Smooth muscle cell (in vitro differentiated cells): ENCODE results near the gene SYK. TPM values are rescaled to one million over a fixed set of nuclear protein-coding genes. Genes with fewer than 3 reads are reported as not detected.

Source experiments
- DNase-seq: peaks from one replicate; lab custom pipeline; 2025; ENCODE audit not compliant: unreplicated experiment; lab: John Stamatoyannopoulos, UW
- H2AFZ ChIP-seq: fragments of 200-600 bp; sonication (generic); 2 replicates; pipeline ENCODE4 v1.6.0; 2016; ENCODE audit warnings: antibody characterized with exemption, low read depth, mild to moderate bottlenecking
- H3F3A ChIP-seq: fragments of 200-600 bp; sonication (generic); 2 replicates; pipeline ENCODE4 v1.6.0; 2017; ENCODE audit warnings: antibody characterized with exemption, low read depth
- H3K27ac ChIP-seq: fragments of 200-600 bp; sonication (generic); 2 replicates; pipeline ENCODE4 v1.5.1; 2016; ENCODE audit warnings: low read depth, mild to moderate bottlenecking
- H3K27me3 ChIP-seq: fragments of 200-600 bp; sonication (generic); 2 replicates; pipeline ENCODE4 v1.6.1; 2016; ENCODE audit warnings: low read depth, mild to moderate bottlenecking
- H3K36me3 ChIP-seq: fragments of 200-600 bp; sonication (generic); 2 replicates; pipeline ENCODE4 v1.5.1; 2016; ENCODE audit warnings: low read depth
- H3K4me1 ChIP-seq: fragments of 200-600 bp; sonication (generic); 2 replicates; pipeline ENCODE4 v1.5.1; 2016; ENCODE audit warnings: low read depth
- H3K4me2 ChIP-seq: fragments of 200-600 bp; sonication (generic); 2 replicates; pipeline ENCODE4 v1.6.0; 2016; ENCODE audit warnings: mild to moderate bottlenecking
- H3K4me3 ChIP-seq: fragments of 200-600 bp; sonication (generic); 2 replicates; pipeline ENCODE4 v1.5.1; 2016; ENCODE audit warnings: mild to moderate bottlenecking
- H3K79me2 ChIP-seq: fragments of 200-600 bp; sonication (generic); 2 replicates; pipeline ENCODE4 v1.6.0; 2016; ENCODE audit warnings: low read depth, mild to moderate bottlenecking
- H3K9ac ChIP-seq: fragments of 200-600 bp; sonication (generic); 2 replicates; pipeline ENCODE4 v1.6.0; 2016; ENCODE audit warnings: low read depth
- H3K9me3 ChIP-seq: fragments of 200-600 bp; sonication (generic); replicated peaks from 2 replicates; pipeline ENCODE4 v1.5.1; 2016; ENCODE audit warnings: low read depth
- H4K20me1 ChIP-seq: fragments of 200-600 bp; sonication (generic); 2 replicates; pipeline ENCODE4 v1.6.0; 2016; ENCODE audit warnings: low read depth
- WGBS: methylation state at CpG from one replicate; pipeline ENCODE4 v1.1.7; 2016; ENCODE audit warnings: low lambda C conversion rate; 5-methylcytosine and 5-hydroxymethylcytosine counted together
- polyA plus RNA-seq: library from polyadenylated mRNA; unstranded; fragments of >200 nt; fragmentation: Nextera tagmentation; extraction: Ambion mirVana; gene quantifications from 2 replicates; pipeline ENCODE4 v1.2.1, GENCODE V29; 2016
- total RNA-seq: library from RNA; depleted of rRNA; stranded (reverse); fragments of >200 nt; gene quantifications from 2 replicates; pipeline ENCODE4 v1.2.3, GENCODE V29; 2014
- TF ChIP-seq, protein P1 (sequence below): fragments of 200-600 bp; sonication (generic); IDR thresholded peaks from 2 replicates; pipeline ENCODE4 v1.5.1; 2017; ENCODE audit warnings: borderline replicate concordance, mild to moderate bottlenecking, antibody characterized with exemption; ENCODE audit not compliant: insufficient read depth, poor library complexity, severe bottlenecking

SYK gene
- total and polyA plus RNA-seq, 2 experiments from 2014 or later = 0.09 TPM; not detected in 1

DNA sequence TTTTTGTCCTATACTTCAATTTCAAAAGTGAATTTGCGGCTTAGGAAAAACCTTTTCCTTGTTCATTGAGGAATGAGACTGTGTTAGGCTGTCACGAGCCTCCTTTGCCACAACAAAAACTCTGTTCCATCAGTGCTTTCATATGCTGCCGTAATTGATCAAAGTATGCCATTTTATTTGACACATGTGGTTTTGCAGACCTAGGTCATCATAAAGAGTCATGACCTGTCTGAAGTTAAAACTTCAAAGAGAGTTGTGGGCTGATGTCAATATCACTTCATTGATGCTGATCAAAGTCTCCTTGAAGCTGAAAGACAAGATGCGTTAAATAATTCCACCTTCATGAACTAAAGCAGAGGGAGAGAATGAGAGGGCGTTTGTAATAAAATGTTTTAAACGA lies 55.5 kb downstream of the SYK start:
- H3K4me3 ChIP-seq = no peak overlapping the region
- H3K36me3 ChIP-seq = no peaks in the 10 kb centered on the region
- H3K27ac ChIP-seq = no peak overlapping the region
- TF ChIP-seq, protein P1, sequence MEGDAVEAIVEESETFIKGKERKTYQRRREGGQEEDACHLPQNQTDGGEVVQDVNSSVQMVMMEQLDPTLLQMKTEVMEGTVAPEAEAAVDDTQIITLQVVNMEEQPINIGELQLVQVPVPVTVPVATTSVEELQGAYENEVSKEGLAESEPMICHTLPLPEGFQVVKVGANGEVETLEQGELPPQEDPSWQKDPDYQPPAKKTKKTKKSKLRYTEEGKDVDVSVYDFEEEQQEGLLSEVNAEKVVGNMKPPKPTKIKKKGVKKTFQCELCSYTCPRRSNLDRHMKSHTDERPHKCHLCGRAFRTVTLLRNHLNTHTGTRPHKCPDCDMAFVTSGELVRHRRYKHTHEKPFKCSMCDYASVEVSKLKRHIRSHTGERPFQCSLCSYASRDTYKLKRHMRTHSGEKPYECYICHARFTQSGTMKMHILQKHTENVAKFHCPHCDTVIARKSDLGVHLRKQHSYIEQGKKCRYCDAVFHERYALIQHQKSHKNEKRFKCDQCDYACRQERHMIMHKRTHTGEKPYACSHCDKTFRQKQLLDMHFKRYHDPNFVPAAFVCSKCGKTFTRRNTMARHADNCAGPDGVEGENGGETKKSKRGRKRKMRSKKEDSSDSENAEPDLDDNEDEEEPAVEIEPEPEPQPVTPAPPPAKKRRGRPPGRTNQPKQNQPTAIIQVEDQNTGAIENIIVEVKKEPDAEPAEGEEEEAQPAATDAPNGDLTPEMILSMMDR = no peak
- no peak for DNase-seq
- H3K79me2 ChIP-seq = no peaks in the 10 kb centered on the region
- H4K20me1 ChIP-seq = no peaks in the 10 kb centered on the region
- H2AFZ ChIP-seq = no peak overlapping the region
- H3K4me1 ChIP-seq = no peaks in the 10 kb centered on the region
- 89% methylated on average over 6 of the region's 6 CpGs for WGBS
- H3K27me3 ChIP-seq = no peaks in the 10 kb centered on the region
- no peak overlapping the region for H3K9ac ChIP-seq
- no peaks in the 10 kb centered on the region for H3K9me3 ChIP-seq
- no peaks in the 10 kb centered on the region for H3F3A ChIP-seq
- H3K4me2 ChIP-seq = no peak overlapping the region

DNA sequence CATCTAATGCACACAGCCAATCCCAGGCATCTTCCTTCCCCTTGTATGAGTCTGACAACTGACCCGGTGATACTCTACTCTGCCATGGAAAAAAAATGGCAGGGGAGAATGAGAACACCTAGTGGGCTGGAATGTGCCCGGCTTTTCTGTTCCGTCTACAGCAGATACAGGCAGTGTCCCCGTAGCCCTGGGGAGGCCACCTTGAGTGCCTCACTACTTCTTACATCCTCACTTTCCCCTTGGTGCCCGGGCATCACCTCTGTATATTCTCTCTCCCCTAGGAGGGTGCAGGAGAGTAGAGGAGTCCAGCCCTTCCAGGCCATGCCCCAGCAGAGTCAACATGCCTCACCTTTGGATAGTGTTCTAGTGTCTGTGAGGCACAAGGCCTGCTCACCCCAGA lies 56.2 kb downstream of the SYK start:
- no peaks in the 10 kb centered on the region for H4K20me1 ChIP-seq
- no peak overlapping the region for H3K27ac ChIP-seq
- H3K9me3 ChIP-seq = no peaks in the 10 kb centered on the region
- no peaks in the 10 kb centered on the region for H3K79me2 ChIP-seq
- H3K27me3 ChIP-seq = no peaks in the 10 kb centered on the region
- H3K4me3 ChIP-seq = no peak overlapping the region
- TF ChIP-seq, protein P1 = no peak
- no peak overlapping the region for H3K9ac ChIP-seq
- H3K4me1 ChIP-seq = no peaks in the 10 kb centered on the region
- H3F3A ChIP-seq = no peaks in the 10 kb centered on the region
- no peaks in the 10 kb centered on the region for H3K36me3 ChIP-seq
- no peak for DNase-seq
- 84% methylated on average over 5 of the region's 5 CpGs for WGBS
- H2AFZ ChIP-seq = no peak overlapping the region
- H3K4me2 ChIP-seq = no peak overlapping the region

DNA sequence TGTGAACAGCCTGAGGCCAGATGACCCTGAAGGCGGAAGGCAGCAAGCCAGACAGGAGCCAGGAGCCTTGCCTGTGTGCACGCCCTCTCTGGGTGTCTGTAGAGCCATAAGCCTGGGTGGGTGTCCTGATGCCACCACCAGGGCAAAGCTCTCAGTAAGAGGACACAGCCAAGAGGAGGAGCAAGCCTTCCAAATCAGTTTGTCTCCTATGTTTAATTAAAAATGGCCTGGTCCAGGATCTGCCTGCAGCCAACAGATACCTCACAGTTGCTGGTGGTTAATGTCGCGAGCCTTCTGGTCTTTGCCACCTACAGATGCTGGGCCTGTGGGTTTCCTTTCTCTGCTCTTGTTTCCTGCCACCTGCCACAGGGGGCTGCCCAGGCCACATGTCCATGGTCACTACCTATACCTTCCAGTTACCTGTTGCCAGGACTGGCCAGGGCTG lies 56.9 kb downstream of the SYK start:
- no peak for DNase-seq
- H3K4me1 ChIP-seq = no peaks in the 10 kb centered on the region
- no peaks in the 10 kb centered on the region for H3F3A ChIP-seq
- no peaks in the 10 kb centered on the region for H3K79me2 ChIP-seq
- H3K27me3 ChIP-seq = no peaks in the 10 kb centered on the region
- H3K4me3 ChIP-seq = no peak overlapping the region
- H4K20me1 ChIP-seq = no peaks in the 10 kb centered on the region
- WGBS = 92% methylated on average over 4 of the region's 4 CpGs
- H3K4me2 ChIP-seq = no peak overlapping the region
- no peak overlapping the region for H3K27ac ChIP-seq
- H3K36me3 ChIP-seq = no peaks in the 10 kb centered on the region
- no peaks in the 10 kb centered on the region for H3K9me3 ChIP-seq
- no peak overlapping the region for H3K9ac ChIP-seq
- TF ChIP-seq, protein P1 = no peak
- no peak overlapping the region for H2AFZ ChIP-seq

DNA sequence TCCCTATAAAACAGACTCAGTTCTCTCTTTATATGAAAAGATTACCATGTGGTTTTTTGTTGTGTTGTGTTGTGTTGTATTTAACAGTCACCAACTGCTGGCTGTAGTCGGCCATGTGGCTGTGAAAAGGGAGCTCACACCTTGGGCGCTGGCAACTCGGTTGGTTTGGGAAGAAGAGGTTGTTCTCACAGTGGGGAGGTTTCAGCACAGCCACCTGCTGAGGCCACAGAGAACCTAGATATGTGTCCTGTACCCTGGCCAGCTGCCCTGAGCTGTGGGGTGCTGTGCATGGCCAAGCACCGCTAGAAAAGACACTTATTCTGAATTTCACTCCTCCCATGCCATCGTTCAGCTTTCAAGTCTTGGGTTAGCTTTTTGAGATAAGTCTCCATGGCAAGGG lies 58.8 kb downstream of the SYK start:
- Histone ChIP-seq H3K4me2 (no peak overlapping the region), H3K4me3 (no peak overlapping the region), H4K20me1 (no peaks in the 10 kb centered on the region), H3K27ac (no peak overlapping the region), H3F3A (no peaks in the 10 kb centered on the region), H3K36me3 (no peaks in the 10 kb centered on the region), H3K27me3 (no peaks in the 10 kb centered on the region), H3K79me2 (no peaks in the 10 kb centered on the region), H3K4me1 (no peaks in the 10 kb centered on the region), H3K9ac (no peak overlapping the region), H3K9me3 (no peaks in the 10 kb centered on the region), H2AFZ (no peak overlapping the region)
- TF ChIP-seq, protein P1 = no peak
- no peak for DNase-seq
- WGBS = 94% methylated on average over 5 of the region's 5 CpGs
